NCI-H748 (cell line): ENCODE measurements around the gene GJA5.
"Not testable (repeated sequence)": the region's sequence is repeated elsewhere in the genome, so short reads cannot be mapped to it uniquely, and the experiment has no call there.

Source experiments
- DNase-seq: peaks from one replicate; lab custom pipeline; 2025; ENCODE audit not compliant: unreplicated experiment; lab: John Stamatoyannopoulos, UW

Gene GJA5

GRCh38 chr1:147734291-147734841, 26.0 kb downstream of the GJA5 start:
- DNase-seq, result not testable (repeated sequence)

GRCh38 chr1:147729315-147729714, 31.1 kb downstream of the GJA5 start:
- no peak for DNase-seq

- DNase-seq, result peak; percentile 6
Measured at GRCh38 chr1:147726168-147726567, 34.2 kb downstream of the GJA5 start.

GRCh38 chr1:147725685-147726084, 34.7 kb downstream of the GJA5 start:
- DNase-seq, result no peak

DNA sequence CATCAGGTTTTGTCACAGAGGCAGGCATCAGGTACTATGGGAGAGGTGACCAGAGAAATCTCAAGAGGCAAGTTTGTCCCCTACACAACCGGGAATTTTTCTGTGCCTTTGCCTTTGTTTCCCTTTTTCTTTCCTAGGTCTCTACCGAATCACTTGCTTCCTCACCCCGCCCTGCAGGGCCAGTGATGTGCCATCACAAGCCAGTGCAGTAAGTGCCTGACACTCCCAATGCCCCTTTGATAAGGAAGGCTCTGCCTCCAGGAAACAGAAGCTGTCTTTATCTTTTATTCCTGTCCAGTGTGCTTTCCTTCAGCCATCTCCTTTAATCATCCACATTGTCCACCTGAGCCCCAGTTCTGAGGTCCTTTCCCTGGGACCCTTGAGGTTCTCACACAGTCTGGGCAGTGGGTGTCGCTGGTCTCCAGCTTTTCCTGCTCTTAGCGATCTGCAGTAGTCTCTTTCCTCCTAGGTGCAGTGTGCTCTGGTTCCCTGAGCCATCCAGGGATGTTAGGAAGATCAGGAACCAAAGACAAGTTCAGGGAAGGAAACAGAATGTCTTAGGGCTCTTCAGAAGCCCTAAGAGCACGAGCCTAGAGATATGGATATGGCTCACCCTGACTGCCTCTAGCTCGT, 36.6 kb downstream of the GJA5 start:
- DNase-seq, result peak; percentile 51

- DNase-seq, result no peak
Measured at GRCh38 chr1:147722124-147722523, 38.3 kb downstream of the GJA5 start.

GRCh38 chr1:147721716-147722115, 38.7 kb downstream of the GJA5 start:
- no peak for DNase-seq

- DNase-seq, result no peak
Measured at GRCh38 chr1:147720557-147720956, 39.8 kb downstream of the GJA5 start.

DNA sequence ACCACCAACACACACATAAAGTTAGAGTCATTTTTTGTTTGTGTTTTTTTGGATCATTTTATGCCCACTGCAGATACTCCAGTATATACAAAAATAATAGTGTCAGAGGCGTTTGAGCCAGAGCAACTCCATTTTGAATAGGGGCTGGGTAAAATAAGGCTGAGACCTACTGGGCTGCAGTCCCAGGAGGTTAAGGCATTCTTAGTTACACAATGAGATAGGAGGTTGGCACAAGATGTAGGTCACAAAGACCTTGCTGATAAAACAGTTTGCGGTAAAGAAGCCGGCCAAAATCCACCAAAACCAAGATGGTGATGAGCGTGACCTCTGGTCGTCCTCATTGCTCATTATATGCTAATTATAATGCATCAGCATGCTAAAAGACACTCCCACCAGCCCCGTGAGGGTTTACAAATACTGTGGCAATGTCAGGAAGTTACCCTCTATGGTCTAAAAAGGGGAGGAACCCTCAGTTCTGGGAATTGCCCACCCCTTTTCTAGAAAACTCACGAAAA, 40.6 kb downstream of the GJA5 start:
- no peak for DNase-seq

DNA sequence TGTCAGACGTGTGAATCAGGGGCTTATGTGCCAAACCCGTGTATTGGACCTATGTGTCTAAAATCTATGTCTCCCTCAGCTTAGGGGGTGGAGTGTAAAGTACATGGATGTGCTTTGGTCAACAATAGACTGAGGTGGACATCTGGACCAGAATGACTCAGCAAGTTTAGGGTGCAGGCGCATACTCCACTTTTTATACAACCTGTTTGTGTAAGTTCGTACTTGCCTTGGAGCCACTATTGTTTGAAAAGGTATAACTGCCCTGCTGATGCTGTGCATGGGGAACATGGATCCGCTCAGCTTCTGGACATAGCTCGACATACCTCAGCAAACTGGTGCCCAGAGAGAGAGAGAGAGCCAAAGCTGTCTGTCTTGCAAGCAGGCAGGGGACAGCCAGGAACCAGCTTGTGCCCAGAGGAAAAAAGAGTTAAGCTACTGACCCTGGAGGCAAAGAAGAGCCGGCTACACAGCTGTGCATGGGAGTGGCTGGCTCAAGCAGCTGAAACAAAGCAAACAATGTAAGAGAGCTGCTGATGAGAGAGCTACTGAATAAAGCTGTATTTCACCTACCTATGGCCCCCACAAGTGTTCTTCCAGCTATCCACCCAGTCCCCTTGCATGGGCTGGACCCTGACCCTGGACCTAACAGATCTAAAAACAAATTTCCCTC, 41.2 kb downstream of the GJA5 start:
- no peak for DNase-seq

GRCh38 chr1:147717706-147718097, 42.7 kb downstream of the GJA5 start:
- no peak for DNase-seq

- peak; percentile 61 for DNase-seq
Measured at GRCh38 chr1:147717051-147717705, 43.2 kb downstream of the GJA5 start.

- DNase-seq, result no peak
Measured at GRCh38 chr1:147712605-147713004, 47.8 kb downstream of the GJA5 start.
